ENCODE results near the gene MAPK6.
"Not testable (repeated sequence)": the region's sequence is repeated elsewhere in the genome, so short reads cannot be mapped to it uniquely, and the experiment has no call there.

The MAPK6 gene

DNA sequence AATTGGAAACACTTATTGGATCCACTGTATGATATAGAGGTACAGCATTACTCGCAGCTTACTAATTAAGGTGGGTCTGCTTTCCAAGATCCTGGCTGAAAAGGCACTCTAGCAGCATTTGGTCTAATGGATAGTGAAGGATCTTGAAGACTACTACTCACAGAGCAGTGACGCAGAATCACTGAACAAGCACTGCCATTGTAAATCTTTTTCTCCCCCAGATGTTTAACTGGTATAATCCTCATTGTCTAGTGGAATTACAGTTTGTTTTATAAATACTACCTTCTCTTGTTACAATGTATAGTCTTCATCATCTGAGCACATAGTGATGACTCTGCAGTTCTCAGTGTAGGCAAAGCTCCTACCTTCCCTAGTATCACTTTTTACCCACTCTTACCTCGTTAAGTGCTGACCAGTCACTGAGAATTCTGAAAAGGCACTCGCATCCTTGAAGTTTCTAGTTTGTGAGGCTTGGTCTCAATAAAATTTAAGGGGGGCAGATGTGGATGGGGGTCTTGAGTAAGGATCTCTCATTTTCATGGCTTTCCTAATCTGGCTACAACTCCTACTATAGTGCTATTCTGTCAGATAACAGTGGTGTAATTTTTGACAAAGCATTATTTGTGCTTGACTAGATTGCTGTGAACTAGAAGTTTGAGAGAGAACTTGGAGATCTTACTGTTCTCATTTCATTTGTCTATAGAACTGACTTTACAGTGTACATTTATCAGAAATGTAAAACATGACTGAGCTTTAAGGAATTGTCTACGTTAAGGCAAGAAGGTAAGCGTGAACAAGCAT lies 23.2 kb downstream of the MAPK6 start:
- peak in 2 of 51 donors; percentile 32 to 52 for DNase-seq

DNA sequence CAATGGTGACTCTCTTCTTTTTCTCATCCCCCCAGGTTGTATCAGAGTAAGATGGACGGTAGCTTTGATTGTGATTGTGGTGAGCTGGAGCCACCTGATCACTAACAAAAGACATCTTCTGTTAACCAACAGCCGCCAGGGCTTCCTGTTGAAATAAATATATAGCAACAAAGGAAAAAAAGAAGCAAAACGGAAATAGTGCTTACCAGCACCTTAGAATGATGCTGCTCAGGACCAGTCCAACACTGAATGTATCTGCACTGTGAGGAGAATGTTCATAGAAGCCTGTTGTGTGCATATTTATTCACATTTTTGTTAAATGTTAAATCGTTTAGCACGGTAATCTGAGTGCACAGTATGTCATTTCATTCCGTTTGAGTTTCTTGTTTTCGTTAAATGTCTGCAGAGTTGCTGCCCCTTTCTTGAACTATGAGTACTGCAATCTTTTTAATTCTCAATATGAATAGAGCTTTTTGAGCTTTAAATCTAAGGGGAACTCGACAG lies 26.8 kb downstream of the MAPK6 start:
- DNase-seq: not testable (repeated sequence)

DNA sequence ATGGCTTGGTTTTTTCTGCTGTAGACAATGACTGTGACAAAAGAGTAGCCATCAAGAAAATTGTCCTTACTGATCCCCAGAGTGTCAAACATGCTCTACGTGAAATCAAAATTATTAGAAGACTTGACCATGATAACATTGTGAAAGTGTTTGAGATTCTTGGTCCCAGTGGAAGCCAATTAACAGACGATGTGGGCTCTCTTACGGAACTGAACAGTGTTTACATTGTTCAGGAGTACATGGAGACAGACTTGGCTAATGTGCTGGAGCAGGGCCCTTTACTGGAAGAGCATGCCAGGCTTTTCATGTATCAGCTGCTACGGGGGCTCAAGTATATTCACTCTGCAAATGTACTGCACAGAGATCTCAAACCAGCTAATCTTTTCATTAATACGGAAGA lies 27.5 kb downstream of the MAPK6 start:
- DNase-seq: peak in 8 of 51 donors; percentile 4 to 48 (median 20)

DNA sequence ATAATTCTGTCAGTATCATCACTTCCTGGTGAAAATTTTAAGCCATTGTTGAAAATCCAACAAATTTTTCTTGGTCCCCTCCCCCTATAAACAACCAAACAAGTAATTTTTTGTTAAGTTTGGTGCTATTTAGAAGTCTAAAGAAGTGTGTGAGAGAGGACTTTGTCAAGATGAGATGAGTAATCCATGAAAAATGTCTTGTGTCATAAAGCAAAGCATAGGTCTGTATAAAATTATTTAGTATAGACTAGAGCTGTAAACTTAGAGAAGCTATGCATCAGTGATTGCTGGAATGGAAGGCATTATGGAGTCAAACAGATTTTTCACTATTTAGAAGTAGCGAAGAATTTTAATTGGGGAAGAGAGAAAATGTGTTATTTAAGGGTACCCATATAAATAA lies 31.4 kb downstream of the MAPK6 start:
- DNase-seq: no peak

DNA sequence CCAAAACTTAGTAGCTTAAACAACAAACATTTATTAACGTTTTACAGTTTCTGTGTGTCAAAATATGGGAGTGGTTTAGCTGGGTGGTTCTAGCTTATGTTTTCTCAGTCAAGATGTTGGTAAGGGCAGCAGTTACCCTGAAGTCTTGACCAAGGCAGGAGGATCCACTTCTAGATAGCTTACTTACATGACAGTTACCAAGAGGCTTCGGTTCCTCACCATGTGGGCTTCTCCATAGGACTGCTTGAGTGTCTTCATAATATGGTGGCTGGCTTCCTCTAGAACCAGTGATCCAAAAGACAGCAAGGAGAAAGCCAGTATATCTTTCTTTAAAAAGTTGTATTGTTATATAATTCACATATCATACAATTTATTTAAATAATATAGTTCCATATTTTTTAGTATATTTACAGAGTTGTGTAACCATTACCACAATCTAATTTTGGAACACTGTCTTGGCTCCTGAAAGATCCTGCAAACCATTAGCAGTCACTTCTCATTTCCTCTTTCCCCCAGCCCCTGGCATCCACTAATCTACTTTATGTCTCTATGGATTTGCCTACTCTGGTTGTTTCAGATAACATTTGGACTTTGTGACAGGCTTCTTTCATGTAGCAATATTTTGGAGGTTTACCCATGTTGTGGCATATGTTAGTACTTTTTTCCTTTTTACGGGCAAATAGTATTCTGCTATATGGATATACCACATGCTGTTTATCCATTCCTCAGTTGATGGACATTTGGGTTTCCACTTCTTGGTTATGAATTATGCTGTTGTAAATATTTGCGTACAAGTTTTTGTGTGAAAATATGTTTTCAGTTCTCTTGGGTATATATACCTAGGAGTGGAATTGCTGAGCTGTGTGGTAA lies 33.3 kb downstream of the MAPK6 start:
- DNase-seq: no peak

DNA sequence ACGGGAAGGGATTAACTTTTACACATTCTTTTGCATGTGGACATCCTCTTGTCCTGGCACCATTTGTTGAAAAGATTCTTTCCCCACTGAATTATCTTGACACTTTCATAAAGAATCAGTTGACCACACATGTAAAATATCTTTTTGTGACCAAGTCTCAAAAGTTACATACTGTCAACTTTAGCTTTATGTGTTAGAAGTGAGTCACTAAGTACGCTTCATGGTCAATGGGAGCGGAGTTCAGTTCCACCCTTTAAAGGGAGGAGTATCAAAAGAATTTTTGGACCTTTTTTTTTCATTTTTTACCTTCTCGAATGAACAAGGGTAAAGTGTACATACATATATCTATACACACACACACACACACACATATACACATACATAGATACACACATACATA lies 35.4 kb downstream of the MAPK6 start:
- no peak for DNase-seq

DNA sequence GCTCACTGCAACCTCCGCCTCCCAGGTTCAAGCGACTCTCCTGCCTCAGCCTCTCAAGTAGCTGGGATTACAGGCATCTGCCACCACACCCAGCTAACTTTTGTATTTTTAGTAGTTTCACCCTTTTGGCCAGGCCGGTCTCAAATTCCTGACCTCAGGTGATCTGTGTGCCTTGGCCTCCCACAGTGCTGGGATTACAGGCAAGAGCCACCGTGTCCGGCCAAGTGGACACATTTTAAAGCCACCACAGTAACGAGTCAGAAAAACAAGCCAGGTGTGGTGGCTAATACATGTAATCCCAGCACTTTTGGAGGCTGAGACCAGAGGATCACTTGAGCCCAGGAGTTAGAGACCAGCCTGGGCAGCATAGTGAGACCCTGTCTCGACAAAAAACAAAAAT lies 35.8 kb downstream of the MAPK6 start:
- DNase-seq: not testable (repeated sequence)

DNA sequence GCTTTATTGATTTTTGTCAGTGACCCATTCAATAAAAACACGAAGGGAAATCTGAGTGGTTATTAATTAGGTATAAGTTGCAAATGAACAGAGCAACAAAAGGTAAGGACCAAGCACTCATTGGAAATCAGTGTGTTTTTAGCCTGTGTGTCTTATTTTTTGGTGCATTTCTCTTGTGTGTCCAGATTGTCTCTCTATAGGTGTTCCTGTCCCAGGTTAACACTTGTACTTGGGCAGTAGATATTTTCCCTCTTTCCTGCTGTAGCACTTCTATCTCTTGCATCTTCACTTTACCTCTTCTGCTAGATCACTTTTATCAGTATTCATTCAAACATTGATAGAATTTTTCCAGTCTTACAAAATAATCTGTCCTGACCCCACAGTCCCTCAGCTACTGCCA lies 37.0 kb downstream of the MAPK6 start:
- no peak for DNase-seq

DNA sequence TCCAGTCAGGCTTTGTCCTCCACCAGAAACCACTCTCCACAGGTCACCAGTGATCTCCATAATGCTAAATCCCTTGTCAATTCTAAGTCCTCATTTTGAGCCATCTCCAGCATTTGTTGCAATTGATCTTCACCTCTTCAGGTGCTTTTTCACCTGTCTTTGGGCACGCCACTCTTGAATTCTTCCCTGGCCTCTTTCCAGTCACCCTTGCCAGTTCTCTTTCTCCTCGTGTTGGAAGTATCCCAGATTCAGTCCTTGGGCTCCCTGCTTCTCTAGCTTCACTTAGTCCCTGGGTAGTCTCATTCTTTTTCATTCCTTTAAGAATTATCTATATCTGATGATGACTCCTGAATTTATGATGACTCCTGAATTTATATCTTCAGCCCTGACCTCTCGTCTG lies 37.5 kb downstream of the MAPK6 start:
- no peak for DNase-seq

DNA sequence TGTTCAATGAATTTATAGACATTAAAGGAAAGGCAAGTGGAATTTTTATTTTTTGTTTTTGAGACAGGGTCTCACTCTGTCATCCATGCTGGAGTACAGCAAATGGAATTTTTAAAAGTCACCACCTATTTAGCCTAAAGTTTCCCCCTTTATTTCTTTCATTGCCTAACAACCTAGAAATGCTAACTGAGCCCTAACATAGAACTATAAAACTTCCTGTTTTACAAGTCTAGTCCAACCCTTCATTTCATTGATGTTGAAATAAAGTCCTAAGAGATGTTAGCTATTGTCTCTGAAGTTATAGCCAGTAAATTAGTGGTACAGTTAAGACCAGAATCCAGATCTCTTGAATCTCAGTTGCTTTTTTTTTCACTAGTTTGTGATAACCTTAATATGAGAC lies 39.0 kb downstream of the MAPK6 start:
- no peak for DNase-seq

DNA sequence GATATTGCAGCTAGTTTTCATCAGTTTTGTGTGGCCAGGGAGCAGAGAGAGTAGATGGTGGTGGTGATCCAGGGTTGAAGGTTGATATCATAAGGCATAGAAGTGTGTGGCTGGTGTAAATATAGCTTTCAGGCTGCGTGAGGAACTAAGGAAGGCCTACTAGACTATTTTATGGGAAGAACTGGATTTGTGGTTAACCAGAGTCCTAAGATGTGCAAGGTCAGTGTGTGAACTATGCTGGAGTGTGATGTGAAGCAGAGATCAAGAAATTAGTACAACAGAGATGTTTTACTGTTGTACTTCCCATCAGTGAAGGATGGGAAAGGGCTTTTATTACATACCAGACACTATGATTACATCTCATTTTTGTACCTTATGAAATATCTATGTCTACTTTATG lies 41.5 kb downstream of the MAPK6 start:
- no peak for DNase-seq

DNA sequence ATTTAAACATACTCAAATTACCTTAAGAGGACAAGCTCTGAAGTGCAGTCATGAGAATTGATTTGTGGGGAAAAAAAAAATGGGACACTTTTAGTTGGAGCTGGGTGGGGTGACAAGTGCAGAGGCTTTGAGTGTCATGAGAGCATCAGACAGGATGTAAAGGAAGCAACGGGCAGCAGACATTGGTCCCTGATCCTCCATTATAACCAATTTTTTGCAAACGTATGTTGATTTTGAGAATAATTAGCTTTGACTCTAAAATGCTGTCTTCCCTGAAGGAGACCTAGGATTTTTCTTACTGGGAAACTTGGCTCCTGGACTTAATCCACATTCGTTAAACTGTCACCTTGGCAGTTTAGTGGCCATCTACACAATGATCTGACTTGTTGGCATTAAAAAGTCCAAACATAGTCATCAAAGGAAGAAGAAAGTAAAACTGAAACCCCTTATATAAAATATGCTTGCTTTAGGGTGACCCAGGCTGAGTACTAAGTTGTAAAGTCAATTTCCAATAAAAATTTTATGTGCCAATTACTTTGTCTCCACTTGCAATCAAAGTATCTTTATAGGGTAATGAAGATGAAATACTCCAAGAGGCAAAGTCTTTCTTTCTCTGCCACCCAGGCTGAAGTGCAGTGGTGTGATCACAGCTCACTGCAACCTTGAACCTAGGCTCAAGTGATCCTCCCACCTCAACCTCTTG lies 48.0 kb downstream of the MAPK6 start:
- no peak for DNase-seq

DNA sequence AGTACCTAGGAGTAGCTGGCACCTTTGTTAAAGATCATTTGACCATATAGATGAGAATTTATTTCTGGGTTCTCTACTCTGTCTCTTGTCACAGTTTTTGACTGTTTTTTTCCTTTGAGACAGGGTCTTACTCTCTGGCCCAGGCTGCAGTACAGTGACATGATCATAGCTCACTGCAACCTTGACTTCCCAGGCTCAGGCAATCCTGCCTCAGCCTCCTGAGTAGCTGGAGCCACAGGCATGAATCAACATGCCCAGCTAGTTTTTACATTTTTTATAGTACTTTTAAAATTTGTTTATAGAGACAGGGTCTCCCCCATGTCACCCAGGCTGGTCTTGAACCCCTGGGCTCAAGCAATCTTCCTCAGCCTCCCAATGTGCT lies 48.5 kb downstream of the MAPK6 start:
- DNase-seq: no peak

DNA sequence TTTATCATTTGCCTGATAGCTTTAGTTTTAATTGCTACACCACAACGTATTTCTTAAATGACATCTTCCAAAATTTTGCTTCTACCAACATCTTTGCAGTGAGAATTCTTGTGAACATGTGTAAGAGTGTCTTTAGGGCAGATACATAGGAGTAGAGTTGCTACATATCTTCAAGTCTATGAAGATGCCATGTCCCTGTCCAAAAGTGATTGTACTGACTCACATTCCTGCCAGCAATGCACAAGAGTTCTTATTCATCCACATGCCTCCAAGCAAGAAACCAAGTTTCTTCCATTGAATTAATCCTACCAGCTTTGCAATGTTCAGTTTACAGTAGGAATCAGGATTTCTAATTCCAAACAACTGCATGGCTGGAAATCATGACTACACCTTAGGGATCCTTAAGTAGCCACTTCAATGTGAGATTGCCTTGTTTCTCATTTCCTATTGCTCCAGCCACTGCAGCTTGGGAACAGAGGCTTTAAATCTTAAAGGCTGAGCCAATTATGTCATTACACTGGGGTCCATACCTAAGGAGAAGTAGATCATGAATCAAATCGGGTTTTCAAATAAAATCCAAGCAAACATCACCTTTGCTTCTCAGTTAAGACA lies 49.1 kb downstream of the MAPK6 start:
- no peak for DNase-seq

DNA sequence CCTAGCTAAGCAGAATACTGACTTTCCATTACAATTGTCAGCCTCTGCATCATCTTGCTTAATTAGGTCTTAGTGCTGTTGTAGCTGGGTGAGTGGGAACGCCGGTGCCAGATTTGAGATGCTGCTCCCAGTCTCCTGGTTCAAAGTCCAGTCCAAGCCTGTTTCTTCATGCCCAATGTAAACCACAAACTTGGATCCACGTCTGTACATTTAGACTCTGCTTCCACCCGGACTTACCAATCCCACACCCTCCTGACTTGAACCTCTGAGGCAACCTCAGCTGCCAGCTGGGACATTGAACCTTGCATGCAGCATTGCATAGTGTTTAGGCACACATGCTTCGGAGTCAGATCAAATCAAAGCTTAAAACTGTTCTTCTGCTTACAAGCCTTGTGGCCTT lies 50.5 kb downstream of the MAPK6 start:
- DNase-seq: no peak

DNA sequence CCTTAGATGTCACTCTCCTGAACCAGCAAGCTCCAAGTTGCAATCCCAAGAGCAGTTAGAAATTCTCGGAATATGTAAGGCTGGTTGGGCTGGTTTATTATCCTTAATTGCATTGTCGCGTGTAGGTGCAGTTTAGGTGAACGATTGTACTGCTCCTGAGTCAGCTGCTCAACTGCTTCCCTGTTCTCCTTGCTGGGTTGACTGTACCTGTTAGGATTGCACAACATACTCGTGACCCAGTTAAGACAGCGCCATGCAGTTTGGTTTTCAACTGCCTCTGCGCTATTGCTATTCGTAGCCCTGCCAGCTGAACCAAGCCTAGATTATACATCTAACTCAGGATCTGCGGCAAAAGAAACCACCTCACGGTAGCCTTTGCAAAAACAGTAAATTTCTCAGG lies 52.6 kb downstream of the MAPK6 start:
- DNase-seq: peak in 2 of 51 donors; percentile 9 to 48

DNA sequence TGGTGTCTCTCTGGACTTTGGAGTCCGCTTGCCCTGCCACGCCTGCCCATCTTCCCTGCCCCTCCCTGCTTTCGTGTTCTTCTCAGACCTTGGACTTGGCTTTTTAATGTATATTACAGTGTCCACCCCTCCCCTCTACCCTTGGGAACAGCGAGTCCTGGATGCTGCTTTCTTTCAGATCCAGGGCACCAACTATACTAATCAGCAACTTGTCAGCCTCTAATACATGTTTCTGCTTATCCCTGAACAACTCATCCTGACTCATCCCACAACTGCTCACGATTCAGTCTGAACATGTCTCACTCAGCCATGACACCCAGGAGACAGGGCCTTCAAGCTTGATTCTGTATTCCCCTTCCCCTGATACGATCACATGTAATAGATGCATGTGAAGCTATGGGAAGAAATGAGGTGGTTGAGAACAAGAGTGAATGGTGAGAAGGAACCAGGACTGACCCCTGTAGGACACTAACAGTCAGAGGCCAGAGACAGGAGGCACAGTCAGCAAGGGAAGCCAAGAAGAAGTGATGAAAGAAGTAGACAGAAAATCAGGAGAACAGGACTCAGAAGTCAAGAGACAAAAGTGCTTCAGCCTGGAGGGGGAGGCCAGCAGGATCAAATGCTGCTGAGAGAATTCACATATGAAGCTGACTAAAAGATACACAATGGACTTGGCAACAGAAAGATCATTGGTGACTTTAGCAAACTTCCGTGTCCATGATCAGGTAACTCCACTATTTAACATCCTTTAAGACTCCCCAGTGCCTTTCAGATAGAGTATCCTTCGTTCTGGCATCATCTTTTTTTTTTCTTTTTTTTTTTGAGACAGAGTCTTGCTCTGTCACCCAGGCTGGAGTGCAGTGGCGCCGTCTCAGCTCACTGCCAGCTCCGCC lies 58.1 kb downstream of the MAPK6 start:
- DNase-seq: peak in 1 of 51 donors; percentile 37

DNA sequence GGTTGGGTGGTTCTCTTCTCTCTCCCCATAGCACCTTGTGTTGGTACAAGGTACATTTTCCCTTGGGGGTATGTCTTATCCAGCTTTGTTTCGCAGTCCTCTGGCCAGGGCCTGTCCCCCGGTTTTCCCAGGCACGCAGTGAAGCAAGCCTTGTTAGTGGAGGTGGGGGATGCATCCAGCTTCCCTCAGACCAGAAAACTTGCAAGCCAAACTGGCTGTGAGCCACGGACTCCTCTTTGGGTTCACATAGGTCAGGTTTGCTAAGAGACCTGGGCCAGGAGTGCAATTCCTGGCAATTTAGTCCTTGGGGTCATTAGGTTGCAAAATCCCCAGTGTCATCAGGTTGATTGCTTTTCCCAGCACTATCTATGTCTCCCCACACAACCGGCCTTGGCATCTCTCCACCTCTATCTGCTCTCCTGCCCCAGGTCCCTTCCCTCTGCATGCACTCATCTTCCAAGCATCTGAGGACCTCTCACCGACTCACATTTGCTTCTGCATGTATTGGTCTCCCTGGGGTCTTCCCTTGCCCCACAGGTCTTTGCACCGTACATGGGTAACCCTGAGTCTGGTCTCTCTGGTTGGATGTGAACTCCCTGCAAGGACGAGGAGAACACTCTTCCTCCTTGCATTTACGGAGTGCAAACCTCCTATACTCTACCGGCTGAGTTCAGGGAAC lies 59.3 kb downstream of the MAPK6 start:
- no peak for DNase-seq

DNA sequence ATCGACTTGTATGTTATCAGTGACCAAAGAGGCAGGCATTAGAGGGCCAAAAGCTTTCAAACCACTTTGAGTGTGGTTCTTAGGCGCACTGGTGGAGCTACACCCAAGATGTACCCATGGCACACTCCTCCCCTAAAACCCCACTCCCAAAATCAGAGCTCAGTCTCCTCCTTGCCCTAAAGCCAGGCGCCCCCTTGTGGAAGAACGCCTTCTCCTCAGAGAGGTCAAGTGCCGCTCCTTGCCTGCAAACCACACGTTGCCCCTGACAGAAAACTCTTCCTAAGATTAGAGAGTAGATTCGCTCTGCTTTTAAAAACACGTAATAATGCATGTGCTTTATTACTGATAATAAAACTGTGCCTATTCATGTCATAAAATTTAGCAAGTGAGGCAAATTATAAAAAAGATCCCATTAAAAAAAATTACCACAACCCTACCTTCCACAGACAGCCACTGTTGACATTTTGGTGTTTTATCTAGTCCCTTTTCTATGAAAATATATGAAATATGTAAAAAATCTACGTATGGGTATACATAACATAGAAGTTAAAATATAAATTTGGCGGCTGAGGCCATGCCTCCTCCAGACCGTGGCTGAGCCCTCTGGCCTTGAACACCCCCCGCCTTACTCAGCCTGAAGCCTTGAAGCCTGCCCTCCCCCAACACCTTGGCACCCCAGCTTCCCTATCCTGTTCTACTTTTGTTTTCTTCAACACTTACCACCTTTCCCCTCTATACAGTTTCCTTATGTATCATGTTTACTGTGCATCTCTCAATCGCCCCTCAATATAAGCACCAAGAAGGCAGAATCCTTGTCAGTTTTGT lies 60.1 kb downstream of the MAPK6 start:
- DNase-seq: peak in 46 of 51 donors; percentile 2 to 83 (median 40)

All from hypothalamus (tissue), 51 donors.